ENCODE measurements around the gene SLC25A30.

SLC25A30 gene

DNA sequence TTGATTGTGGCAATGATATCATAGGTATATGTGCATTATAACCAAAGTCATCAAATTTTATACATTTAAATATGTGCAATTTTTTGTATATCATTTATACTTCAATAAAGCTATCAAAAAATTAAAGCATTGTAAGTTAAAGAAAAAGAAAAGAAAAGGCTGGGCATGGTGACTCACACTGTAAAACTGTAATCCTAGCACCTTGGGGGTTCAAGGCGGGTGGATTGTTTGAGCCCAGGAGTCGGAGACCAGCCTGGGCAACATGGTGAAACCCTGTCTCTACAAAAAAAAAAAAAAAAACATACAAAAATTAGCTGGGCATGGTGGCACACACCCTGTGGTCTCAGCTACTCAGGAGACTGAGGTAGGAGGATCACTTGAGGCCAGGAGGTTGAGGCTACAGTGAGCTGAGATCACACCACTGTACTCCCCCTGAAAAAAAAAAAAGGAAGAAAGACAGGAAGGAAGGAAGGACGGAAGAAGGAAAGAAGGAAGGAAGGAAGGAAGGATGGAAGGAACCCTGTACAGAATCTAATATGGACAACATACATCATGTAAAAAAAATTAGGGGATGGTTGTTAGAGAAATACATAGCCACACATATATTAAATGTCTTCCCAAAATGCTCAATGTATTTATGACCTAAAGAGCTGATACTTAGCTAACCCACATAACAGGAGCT, 21.7 kb upstream of the SLC25A30 start:
- no peak overlapping the region for H3K4me3 ChIP-seq (ENCODE audit: low read depth in 1 of 2, low read length in 2 of 2)
- no peak overlapping the region for H2AFZ ChIP-seq (ENCODE audit: low read depth, low read length)
- H3K4me2 ChIP-seq (ENCODE audit: insufficient read depth, low read length), result no peak overlapping the region
- 0 out of 2 replicates have a peak, but pooled peaks cover 6% of the 10 kb centered on the region for H3K4me1 ChIP-seq (ENCODE audit: insufficient read depth, low read length)
- no peaks in the 10 kb centered on the region for H3K79me2 ChIP-seq (ENCODE audit: insufficient read depth, low read length)
- ATAC-seq (ENCODE audit: insufficient read depth, low read depth) (no peak), DNase-seq (no peak)
- TF ChIP-seq, protein P1, sequence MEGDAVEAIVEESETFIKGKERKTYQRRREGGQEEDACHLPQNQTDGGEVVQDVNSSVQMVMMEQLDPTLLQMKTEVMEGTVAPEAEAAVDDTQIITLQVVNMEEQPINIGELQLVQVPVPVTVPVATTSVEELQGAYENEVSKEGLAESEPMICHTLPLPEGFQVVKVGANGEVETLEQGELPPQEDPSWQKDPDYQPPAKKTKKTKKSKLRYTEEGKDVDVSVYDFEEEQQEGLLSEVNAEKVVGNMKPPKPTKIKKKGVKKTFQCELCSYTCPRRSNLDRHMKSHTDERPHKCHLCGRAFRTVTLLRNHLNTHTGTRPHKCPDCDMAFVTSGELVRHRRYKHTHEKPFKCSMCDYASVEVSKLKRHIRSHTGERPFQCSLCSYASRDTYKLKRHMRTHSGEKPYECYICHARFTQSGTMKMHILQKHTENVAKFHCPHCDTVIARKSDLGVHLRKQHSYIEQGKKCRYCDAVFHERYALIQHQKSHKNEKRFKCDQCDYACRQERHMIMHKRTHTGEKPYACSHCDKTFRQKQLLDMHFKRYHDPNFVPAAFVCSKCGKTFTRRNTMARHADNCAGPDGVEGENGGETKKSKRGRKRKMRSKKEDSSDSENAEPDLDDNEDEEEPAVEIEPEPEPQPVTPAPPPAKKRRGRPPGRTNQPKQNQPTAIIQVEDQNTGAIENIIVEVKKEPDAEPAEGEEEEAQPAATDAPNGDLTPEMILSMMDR (IDR thresholded peaks at IDR 0.05; ENCODE audit: borderline replicate concordance, extremely low read depth, low read length, poor library complexity, severe bottlenecking), result no peak
- no peak for TF ChIP-seq EZH2 (IDR thresholded peaks at IDR 0.05; ENCODE audit: borderline replicate concordance, low read depth, low read length, severe bottlenecking)
- H3K36me3 ChIP-seq (ENCODE audit: insufficient read depth, low read length), result no peaks in the 10 kb centered on the region
- H3K27me3 ChIP-seq (ENCODE audit: insufficient read depth, low read length, poor library complexity), result no peaks in the 10 kb centered on the region
- H3K9ac ChIP-seq (ENCODE audit: low read depth, low read length), result no peak overlapping the region
- H4K20me1 ChIP-seq (ENCODE audit: insufficient read depth, low read length), result no peaks in the 10 kb centered on the region
- no peak overlapping the region for H3K27ac ChIP-seq (ENCODE audit: low read length)
- no peaks in the 10 kb centered on the region for H3K9me3 ChIP-seq (ENCODE audit: insufficient read depth, low read length, severe bottlenecking)

DNA sequence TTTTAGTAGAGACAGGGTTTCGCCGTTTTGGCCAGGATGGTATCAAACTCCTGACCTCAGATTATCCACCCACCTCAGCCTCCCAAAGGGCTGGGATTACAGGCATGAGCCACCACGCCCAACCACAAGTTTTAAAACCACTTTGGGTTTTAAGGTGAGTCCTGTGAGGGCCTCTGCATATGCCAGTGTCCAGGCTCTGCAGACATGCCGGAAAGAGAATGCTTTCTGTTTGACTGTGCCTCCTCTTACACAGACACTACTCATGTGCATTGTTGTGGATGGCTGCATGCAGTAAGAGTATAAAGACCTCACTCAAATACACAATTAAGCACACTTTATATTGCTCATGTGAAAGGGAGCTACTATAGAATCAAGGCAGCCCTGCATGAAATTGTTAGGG, 20.8 kb upstream of the SLC25A30 start:
- TF ChIP-seq, protein P1 (IDR thresholded peaks at IDR 0.05; ENCODE audit: borderline replicate concordance, extremely low read depth, low read length, poor library complexity, severe bottlenecking), result no peak
- TF ChIP-seq EZH2 (IDR thresholded peaks at IDR 0.05; ENCODE audit: borderline replicate concordance, low read depth, low read length, severe bottlenecking), result no peak
- Histone ChIP-seq H3K9ac (ENCODE audit: low read depth, low read length) (no peak overlapping the region), H4K20me1 (ENCODE audit: insufficient read depth, low read length) (no peaks in the 10 kb centered on the region), H3K4me3 (ENCODE audit: low read depth in 1 of 2, low read length in 2 of 2) (no peak overlapping the region), H2AFZ (ENCODE audit: low read depth, low read length) (no peak overlapping the region), H3K27me3 (ENCODE audit: insufficient read depth, low read length, poor library complexity) (no peaks in the 10 kb centered on the region), H3K79me2 (ENCODE audit: insufficient read depth, low read length) (no peaks in the 10 kb centered on the region), H3K9me3 (ENCODE audit: insufficient read depth, low read length, severe bottlenecking) (no peaks in the 10 kb centered on the region), H3K4me2 (ENCODE audit: insufficient read depth, low read length) (no peak overlapping the region), H3K4me1 (ENCODE audit: insufficient read depth, low read length) (0 out of 2 replicates have a peak, but pooled peaks cover 6% of the 10 kb centered on the region), H3K27ac (ENCODE audit: low read length) (no peak overlapping the region), H3K36me3 (ENCODE audit: insufficient read depth, low read length) (no peaks in the 10 kb centered on the region)
- ATAC-seq (ENCODE audit: insufficient read depth, low read depth) (no peak), DNase-seq (no peak)

DNA sequence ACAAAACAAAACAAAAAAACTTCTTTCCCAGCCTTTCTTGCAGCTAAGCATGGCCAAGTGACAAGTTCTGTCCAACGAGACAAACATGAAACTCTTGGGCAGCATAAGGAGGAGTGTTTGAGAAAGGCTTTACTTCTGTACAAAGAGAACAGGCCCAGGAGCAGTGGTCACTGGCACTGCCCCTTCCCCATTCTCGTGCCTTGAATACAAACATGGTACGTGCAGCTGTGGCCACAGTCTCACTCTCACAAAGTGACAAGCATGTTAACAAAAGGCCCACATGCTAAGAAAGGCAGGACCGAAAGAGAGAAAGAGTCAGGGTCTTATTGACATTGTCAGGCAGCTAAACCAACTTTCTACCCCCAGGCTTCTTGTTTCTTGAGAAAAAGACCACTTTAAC, 19.8 kb upstream of the SLC25A30 start:
- H3K27me3 ChIP-seq (ENCODE audit: insufficient read depth, low read length, poor library complexity), result no peaks in the 10 kb centered on the region
- no peak overlapping the region for H2AFZ ChIP-seq (ENCODE audit: low read depth, low read length)
- no peaks in the 10 kb centered on the region for H3K9me3 ChIP-seq (ENCODE audit: insufficient read depth, low read length, severe bottlenecking)
- 0 out of 2 replicates have a peak, but pooled peaks cover 6% of the 10 kb centered on the region for H3K4me1 ChIP-seq (ENCODE audit: insufficient read depth, low read length)
- TF ChIP-seq, protein P1 (IDR thresholded peaks at IDR 0.05; ENCODE audit: borderline replicate concordance, extremely low read depth, low read length, poor library complexity, severe bottlenecking), result no peak
- TF ChIP-seq EZH2 (IDR thresholded peaks at IDR 0.05; ENCODE audit: borderline replicate concordance, low read depth, low read length, severe bottlenecking), result no peak
- no peak overlapping the region for H3K4me3 ChIP-seq (ENCODE audit: low read depth in 1 of 2, low read length in 2 of 2)
- H3K4me2 ChIP-seq (ENCODE audit: insufficient read depth, low read length), result no peak overlapping the region
- no peak for DNase-seq
- H4K20me1 ChIP-seq (ENCODE audit: insufficient read depth, low read length), result no peaks in the 10 kb centered on the region
- no peak for ATAC-seq (ENCODE audit: insufficient read depth, low read depth)
- H3K36me3 ChIP-seq (ENCODE audit: insufficient read depth, low read length), result no peaks in the 10 kb centered on the region
- H3K27ac ChIP-seq (ENCODE audit: low read length), result no peak overlapping the region
- H3K9ac ChIP-seq (ENCODE audit: low read depth, low read length), result no peak overlapping the region
- no peaks in the 10 kb centered on the region for H3K79me2 ChIP-seq (ENCODE audit: insufficient read depth, low read length)
